D721Med (cell line): Measurements from ENCODE around the gene CEP164.

Source experiments
- DNase-seq: peaks from one replicate; pipeline ENCODE4 v3.0.0; 2011; ENCODE audit warnings: low spot score; ENCODE audit not compliant: insufficient read length
- FAIRE-seq: peaks from 2 replicates; lab custom pipeline; 2011; peaks lifted over from hg19 to GRCh38; lab: Jason Lieb, UNC
- TF ChIP-seq, protein P1 (sequence below): IDR thresholded peaks from 2 replicates; pipeline ENCODE4 v1.5.1; 2012; ENCODE audit warnings: mild to moderate bottlenecking, control low read depth; ENCODE audit not compliant: insufficient read depth; ENCODE audit errors: missing control alignments

CEP164 gene

DNA sequence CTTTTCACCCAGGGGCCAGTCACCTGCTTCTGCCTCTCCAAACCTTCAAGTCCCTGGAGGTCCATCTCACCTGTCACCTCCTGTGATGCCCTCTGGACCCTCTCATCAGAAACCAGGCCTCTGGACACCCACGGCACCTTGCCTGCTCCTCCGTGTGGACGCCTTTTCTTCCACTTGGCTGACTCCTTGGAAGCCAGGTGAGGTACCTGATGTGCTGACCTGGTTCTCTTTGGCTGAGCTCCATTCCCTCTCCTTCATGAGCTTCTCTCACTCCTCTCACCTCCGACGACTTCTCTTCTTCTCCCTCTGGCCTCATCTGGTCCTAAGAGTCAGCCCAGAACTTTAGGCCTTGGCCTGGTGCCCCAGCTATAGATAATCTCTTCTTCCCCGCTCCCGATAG, 99.3 kb downstream of the CEP164 start:
- FAIRE-seq: no peak
- no peak for DNase-seq
- TF ChIP-seq, protein P1, sequence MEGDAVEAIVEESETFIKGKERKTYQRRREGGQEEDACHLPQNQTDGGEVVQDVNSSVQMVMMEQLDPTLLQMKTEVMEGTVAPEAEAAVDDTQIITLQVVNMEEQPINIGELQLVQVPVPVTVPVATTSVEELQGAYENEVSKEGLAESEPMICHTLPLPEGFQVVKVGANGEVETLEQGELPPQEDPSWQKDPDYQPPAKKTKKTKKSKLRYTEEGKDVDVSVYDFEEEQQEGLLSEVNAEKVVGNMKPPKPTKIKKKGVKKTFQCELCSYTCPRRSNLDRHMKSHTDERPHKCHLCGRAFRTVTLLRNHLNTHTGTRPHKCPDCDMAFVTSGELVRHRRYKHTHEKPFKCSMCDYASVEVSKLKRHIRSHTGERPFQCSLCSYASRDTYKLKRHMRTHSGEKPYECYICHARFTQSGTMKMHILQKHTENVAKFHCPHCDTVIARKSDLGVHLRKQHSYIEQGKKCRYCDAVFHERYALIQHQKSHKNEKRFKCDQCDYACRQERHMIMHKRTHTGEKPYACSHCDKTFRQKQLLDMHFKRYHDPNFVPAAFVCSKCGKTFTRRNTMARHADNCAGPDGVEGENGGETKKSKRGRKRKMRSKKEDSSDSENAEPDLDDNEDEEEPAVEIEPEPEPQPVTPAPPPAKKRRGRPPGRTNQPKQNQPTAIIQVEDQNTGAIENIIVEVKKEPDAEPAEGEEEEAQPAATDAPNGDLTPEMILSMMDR: no peak

DNA sequence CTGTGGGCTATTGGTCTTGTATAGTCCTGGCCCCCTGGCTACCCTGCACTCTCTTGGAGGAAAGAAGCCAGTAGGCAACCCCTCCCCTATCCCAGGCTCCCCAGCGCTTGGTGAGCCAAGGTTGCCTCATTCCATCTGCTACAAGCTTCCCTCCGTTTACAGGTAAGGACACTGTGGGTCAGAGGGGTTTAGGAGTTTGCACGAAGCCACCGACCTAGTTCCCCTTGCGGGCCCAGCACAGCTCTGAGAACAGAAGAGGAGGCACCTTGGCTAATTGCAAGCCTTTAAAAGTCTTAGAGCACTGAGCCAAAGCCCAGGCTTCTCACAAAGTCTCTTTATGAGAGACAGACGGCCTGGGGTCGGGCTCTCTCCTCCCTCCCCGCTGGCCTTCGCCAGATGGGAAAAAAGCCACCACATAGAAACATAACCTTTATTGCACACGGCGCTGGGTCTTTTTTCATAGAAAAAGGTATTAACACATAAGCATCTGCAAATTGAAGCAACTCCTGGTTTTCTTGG, 99.8 kb downstream of the CEP164 start:
- TF ChIP-seq, protein P1: no peak
- no peak for FAIRE-seq
- no peak for DNase-seq

DNA sequence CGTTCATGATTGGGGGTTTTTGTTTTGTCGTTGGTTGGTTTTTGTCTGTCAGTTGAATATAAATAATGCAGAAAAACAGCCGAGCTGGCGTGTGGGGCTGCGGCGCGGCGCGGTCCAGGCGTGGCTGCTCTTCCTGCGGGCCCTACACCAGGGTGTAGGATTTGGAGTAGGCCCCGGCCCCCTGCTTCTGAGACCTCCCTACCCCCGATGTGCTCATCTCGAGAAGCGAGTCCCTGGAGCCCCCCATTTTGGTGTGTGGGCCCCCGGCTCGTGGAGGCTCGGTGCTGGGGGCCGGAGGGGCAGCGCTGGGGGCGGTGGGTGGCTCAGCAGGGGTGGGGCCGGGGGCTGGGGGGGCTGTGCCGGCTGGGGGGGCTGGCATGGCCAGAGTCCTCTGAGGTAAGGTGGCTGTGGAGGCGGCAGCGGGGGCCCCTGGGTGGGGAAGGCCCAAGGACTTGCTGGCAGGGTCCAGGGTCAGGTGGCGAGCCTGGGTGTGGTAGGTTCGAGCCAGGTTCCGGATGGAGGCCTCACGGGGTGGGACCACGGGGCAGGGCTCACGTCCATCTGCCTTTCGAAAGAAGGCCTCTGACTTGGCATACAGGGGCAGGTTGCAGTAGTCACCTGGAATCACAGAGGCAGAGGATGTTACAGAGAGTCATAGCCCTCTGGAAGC, 100.7 kb downstream of the CEP164 start:
- no peak for DNase-seq
- FAIRE-seq: no peak

DNA sequence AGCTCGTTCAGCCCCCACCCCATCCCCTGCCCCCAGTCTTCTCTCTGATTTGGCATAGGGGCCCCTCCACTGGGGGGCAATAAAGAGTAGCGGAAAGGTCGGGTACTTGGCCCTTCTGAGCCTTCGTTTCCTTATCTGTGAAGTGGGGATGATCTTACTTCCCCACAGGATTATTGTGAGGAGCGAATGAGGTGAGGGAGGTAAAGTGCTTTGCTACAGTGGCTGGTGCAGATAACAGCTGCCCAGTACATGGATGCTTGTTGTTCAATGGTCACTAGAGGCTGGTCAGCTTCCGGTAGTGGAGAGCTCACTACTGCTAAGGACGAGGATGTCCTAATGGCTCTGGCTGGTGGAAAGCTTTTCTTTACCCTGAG, 101.2 kb downstream of the CEP164 start:
- FAIRE-seq (no peak), DNase-seq (no peak)
- TF ChIP-seq, protein P1: no peak

More for the DNA sequence above, 100.7 kb downstream of the CEP164 start:
- TF ChIP-seq, protein P1: no peak

DNA sequence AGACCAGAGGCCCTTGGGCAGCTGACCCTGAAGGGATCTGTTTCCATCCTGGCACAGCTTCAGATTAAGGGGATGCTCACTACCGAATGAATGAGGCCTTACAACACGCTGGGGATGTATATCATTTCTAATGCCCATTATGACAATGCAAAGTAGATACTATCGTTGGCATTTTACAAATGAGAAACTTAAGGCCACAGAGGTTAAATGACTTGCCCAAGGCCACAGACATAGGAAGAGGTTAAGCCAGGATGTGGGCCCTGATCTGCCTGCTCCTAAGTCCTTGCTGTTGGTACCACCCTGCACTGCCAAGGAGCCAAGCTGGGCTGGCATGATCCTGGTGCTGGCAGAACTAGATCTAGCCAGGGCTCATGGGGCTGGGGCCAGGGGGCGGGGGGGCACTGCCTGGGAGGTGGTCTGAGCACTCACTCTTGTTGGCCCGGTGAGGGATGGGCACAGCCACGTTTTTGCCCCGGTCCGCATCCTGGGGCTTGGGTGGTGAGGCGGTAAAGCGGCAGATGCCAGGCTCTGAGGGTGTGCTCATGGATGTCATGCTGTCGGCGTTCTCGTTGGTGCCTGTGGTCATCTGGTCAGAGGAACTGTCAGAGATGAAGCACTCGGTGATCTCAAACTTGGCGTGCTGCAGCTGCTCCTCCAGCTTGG, 102.8 kb downstream of the CEP164 start:
- no peak for FAIRE-seq
- DNase-seq: no peak

DNA sequence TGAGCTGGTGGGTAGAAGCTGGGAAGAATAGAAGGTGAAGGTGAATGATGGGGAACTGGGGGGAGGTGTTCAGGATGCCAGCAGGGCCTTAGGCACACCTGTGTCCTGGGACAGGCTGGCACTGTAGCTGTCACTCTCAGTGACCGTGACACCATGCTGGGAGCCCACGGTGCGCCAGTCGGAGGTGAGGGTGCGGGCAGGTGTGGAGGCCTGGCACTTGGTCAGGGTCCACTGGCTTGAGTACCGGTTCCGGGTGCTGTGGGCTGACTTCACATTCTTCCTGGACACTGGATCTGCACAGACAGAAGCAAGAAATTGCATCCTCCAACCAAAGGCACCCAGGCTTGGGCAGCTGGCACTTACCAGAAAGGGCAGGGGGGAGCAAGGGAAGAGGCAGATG, 103.8 kb downstream of the CEP164 start:
- DNase-seq (no peak), FAIRE-seq (no peak)
- TF ChIP-seq, protein P1: no peak

More for the DNA sequence above, 102.8 kb downstream of the CEP164 start:
- TF ChIP-seq, protein P1: no peak

DNA sequence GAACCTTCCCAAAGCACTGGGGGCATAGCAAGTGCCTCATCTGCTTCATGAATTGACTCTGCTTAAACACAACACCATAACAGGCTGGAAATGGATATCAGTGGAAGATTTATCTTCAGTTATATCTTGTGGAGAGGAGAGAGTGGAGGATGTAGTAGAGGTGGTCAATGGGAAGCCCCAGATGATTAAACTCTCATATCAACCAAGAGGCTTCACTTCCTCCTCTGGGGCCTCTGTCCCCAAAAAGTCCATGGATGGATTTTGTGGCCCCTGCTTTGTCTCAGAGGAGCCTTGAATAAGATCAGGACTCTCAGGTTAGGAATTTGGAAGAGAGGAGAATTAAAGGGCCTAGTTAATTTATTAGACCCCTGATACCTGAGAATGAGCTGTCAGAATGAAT, 106.1 kb downstream of the CEP164 start:
- FAIRE-seq (no peak), DNase-seq (no peak)
- TF ChIP-seq, protein P1: no peak
